ENCODE measurements around the gene MTMR2. TPM values are rescaled to one million over a fixed set of nuclear protein-coding genes. Genes with fewer than 3 reads are reported as not detected.

MTMR2 gene
- total and polyA plus RNA-seq, 2 donors (not counting 1 experiment from before 2014, with no cell fraction given), result 29.2 to 48.2 TPM

DNA sequence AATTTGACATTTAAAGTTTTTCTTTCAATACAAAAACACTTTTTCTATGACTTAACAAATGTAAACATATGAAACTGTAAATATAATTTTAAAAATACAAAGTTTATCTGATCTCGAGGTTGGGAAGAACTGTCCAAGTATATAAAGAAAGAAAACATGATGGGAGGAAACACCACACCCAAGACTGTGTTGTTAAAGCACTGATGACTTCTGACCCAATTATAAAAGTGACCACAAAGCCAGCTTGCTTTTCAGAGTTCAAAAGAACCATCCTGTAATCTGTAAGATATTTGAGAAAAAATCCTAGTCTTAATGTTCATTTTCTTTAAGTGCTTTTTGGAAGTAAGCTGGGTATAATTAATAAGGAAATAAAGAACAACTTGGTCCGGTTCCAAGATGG is 118.0 kb downstream of the MTMR2 start:
- Histone ChIP-seq H3K4me3 (replicated peaks in 1 of 4; ENCODE audit: control extremely low read depth in 1 of 4, insufficient read depth in 1 of 4, low read depth in 3 of 4, low read length in 4 of 4) (no peak overlapping the region), H3K9ac (ENCODE audit: insufficient read depth, low read length) (no peak overlapping the region), H3K9me3 (ENCODE audit: control insufficient read depth, insufficient read depth, low read depth, low read length) (no peaks in the 10 kb centered on the region), H2AFZ (ENCODE audit: low read length) (no peak overlapping the region), H3K4me2 (ENCODE audit: extremely low read depth, insufficient read depth, low read length) (no peak overlapping the region), H4K20me1 (ENCODE audit: control insufficient read depth, extremely low read depth, insufficient read depth, low read length) (no peaks in the 10 kb centered on the region), H3K4me1 (ENCODE audit: control insufficient read depth, extremely low read depth, insufficient read depth, low read length) (no peaks in the 10 kb centered on the region), H3K79me2 (ENCODE audit: control insufficient read depth, insufficient read depth, low read length) (no peaks in the 10 kb centered on the region), H3K27me3 (ENCODE audit: control insufficient read depth, insufficient read depth, low read length) (no peaks in the 10 kb centered on the region), H3K36me3 (ENCODE audit: control insufficient read depth, insufficient read depth, low read length) (peaks cover 3% of the 10 kb centered on the region), H3K27ac (ENCODE audit: insufficient read depth, low read length) (no peak overlapping the region)
- TF ChIP-seq, protein P1, sequence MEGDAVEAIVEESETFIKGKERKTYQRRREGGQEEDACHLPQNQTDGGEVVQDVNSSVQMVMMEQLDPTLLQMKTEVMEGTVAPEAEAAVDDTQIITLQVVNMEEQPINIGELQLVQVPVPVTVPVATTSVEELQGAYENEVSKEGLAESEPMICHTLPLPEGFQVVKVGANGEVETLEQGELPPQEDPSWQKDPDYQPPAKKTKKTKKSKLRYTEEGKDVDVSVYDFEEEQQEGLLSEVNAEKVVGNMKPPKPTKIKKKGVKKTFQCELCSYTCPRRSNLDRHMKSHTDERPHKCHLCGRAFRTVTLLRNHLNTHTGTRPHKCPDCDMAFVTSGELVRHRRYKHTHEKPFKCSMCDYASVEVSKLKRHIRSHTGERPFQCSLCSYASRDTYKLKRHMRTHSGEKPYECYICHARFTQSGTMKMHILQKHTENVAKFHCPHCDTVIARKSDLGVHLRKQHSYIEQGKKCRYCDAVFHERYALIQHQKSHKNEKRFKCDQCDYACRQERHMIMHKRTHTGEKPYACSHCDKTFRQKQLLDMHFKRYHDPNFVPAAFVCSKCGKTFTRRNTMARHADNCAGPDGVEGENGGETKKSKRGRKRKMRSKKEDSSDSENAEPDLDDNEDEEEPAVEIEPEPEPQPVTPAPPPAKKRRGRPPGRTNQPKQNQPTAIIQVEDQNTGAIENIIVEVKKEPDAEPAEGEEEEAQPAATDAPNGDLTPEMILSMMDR (conservative IDR thresholded peaks at IDR 0.05 in 1 of 2, IDR thresholded peaks at IDR 0.05 in 1 of 2; ENCODE audit: low read depth in 1 of 2, low read length in 2 of 2), result no peak
- no peak for TF ChIP-seq EZH2 (IDR thresholded peaks at IDR 0.05; ENCODE audit: low read length, missing control alignments)
- DNase-seq (ENCODE audit: low read depth in 2 of 2), result no peak

DNA sequence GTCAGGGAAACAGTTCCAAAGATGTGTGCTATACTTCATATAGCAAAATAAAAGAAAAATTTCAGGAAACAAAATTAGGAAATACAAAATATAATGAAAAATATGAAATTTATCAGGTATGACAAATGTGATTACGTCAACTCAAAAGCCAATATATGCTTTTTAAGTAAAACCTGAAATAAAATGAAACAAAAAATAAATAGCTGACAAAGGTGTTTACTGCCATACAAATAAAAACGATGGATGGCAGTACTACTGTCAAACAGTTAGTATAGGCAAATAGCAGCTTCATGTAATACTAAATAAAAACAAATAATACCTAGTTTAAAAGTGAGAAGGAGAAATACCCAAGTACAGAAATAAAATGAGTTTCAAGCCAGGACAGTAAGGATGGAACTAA is 119.9 kb downstream of the MTMR2 start:
- Histone ChIP-seq H4K20me1 (ENCODE audit: control insufficient read depth, extremely low read depth, insufficient read depth, low read length) (no peaks in the 10 kb centered on the region), H3K9ac (ENCODE audit: insufficient read depth, low read length) (no peak overlapping the region), H3K27ac (ENCODE audit: insufficient read depth, low read length) (no peak overlapping the region), H3K36me3 (ENCODE audit: control insufficient read depth, insufficient read depth, low read length) (peaks cover 3% of the 10 kb centered on the region), H3K27me3 (ENCODE audit: control insufficient read depth, insufficient read depth, low read length) (no peaks in the 10 kb centered on the region), H3K4me3 (replicated peaks in 1 of 4; ENCODE audit: control extremely low read depth in 1 of 4, insufficient read depth in 1 of 4, low read depth in 3 of 4, low read length in 4 of 4) (no peak overlapping the region), H3K79me2 (ENCODE audit: control insufficient read depth, insufficient read depth, low read length) (no peaks in the 10 kb centered on the region), H3K4me2 (ENCODE audit: extremely low read depth, insufficient read depth, low read length) (no peak overlapping the region), H3K4me1 (ENCODE audit: control insufficient read depth, extremely low read depth, insufficient read depth, low read length) (no peaks in the 10 kb centered on the region), H3K9me3 (ENCODE audit: control insufficient read depth, insufficient read depth, low read depth, low read length) (no peaks in the 10 kb centered on the region), H2AFZ (ENCODE audit: low read length) (no peak overlapping the region)
- TF ChIP-seq, protein P1 (conservative IDR thresholded peaks at IDR 0.05 in 1 of 2, IDR thresholded peaks at IDR 0.05 in 1 of 2; ENCODE audit: low read depth in 1 of 2, low read length in 2 of 2), result no peak
- TF ChIP-seq EZH2 (IDR thresholded peaks at IDR 0.05; ENCODE audit: low read length, missing control alignments), result no peak
- DNase-seq (ENCODE audit: low read depth in 2 of 2), result no peak

DNA sequence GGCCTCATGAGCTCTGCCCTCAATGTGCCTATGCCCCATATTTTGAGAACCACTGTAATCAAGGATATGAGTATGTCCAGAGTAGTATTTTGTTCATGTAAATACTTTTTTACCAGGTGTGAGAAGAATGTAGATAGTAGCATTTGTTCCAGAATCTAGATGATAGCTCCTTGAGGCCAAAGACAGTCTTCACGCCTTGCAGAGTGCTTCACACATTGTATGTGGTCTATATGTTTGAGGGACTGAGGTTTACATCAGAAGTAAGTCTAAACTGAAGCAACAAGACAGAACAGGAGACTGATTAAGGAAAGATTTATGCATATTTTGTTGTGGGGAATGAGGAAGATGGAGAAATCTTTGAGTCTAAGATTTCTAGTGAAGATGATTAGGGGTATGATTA is 121.1 kb downstream of the MTMR2 start:
- Histone ChIP-seq H4K20me1 (ENCODE audit: control insufficient read depth, extremely low read depth, insufficient read depth, low read length) (no peaks in the 10 kb centered on the region), H3K4me1 (ENCODE audit: control insufficient read depth, extremely low read depth, insufficient read depth, low read length) (no peaks in the 10 kb centered on the region), H2AFZ (ENCODE audit: low read length) (no peak overlapping the region), H3K79me2 (ENCODE audit: control insufficient read depth, insufficient read depth, low read length) (no peaks in the 10 kb centered on the region), H3K9me3 (ENCODE audit: control insufficient read depth, insufficient read depth, low read depth, low read length) (no peaks in the 10 kb centered on the region), H3K4me3 (replicated peaks in 1 of 4; ENCODE audit: control extremely low read depth in 1 of 4, insufficient read depth in 1 of 4, low read depth in 3 of 4, low read length in 4 of 4) (no peak overlapping the region), H3K27ac (ENCODE audit: insufficient read depth, low read length) (no peak overlapping the region), H3K4me2 (ENCODE audit: extremely low read depth, insufficient read depth, low read length) (no peak overlapping the region), H3K9ac (ENCODE audit: insufficient read depth, low read length) (no peak overlapping the region), H3K27me3 (ENCODE audit: control insufficient read depth, insufficient read depth, low read length) (no peaks in the 10 kb centered on the region), H3K36me3 (ENCODE audit: control insufficient read depth, insufficient read depth, low read length) (peaks cover 3% of the 10 kb centered on the region)
- TF ChIP-seq, protein P1 (conservative IDR thresholded peaks at IDR 0.05 in 1 of 2, IDR thresholded peaks at IDR 0.05 in 1 of 2; ENCODE audit: low read depth in 1 of 2, low read length in 2 of 2), result no peak
- TF ChIP-seq EZH2 (IDR thresholded peaks at IDR 0.05; ENCODE audit: low read length, missing control alignments), result no peak
- DNase-seq (ENCODE audit: low read depth in 2 of 2), result no peak

Data from fibroblast of lung (primary cell).